Retinal pigment epithelial cell (primary cell): ENCODE measurements around the gene PLBD1.

Experiments used
- DNase-seq: peaks from one replicate; pipeline ENCODE4 v3.0.0-alpha.2; 2010; ENCODE audit warnings: low read depth
- H3K4me3 ChIP-seq: 2 replicates; pipeline ENCODE4 v1.5.1; 2011; ENCODE audit warnings: mild to moderate bottlenecking, low read length, control low read depth, moderate library complexity
- CTCF ChIP-seq: conservative IDR thresholded peaks from 2 replicates; pipeline ENCODE4 v1.5.1; 2011; ENCODE audit warnings: low read depth, low read length, control low read depth, inconsistent platforms

PLBD1 gene

GRCh38 chr12:14473707-14474287 lies 93.9 kb downstream of the PLBD1 start:
- H3K4me3 ChIP-seq: no peak overlapping the region
- DNase-seq: peak; percentile 1
- no peak for TF ChIP-seq CTCF

GRCh38 chr12:14471497-14471896 lies 96.2 kb downstream of the PLBD1 start:
- no peak for TF ChIP-seq CTCF
- DNase-seq: no peak
- H3K4me3 ChIP-seq: no peak overlapping the region

- TF ChIP-seq CTCF: no peak
- H3K4me3 ChIP-seq: no peak overlapping the region
- DNase-seq: no peak
These were observed 107.4 kb downstream of the PLBD1 start for GRCh38 chr12:14460212-14460841.

DNA sequence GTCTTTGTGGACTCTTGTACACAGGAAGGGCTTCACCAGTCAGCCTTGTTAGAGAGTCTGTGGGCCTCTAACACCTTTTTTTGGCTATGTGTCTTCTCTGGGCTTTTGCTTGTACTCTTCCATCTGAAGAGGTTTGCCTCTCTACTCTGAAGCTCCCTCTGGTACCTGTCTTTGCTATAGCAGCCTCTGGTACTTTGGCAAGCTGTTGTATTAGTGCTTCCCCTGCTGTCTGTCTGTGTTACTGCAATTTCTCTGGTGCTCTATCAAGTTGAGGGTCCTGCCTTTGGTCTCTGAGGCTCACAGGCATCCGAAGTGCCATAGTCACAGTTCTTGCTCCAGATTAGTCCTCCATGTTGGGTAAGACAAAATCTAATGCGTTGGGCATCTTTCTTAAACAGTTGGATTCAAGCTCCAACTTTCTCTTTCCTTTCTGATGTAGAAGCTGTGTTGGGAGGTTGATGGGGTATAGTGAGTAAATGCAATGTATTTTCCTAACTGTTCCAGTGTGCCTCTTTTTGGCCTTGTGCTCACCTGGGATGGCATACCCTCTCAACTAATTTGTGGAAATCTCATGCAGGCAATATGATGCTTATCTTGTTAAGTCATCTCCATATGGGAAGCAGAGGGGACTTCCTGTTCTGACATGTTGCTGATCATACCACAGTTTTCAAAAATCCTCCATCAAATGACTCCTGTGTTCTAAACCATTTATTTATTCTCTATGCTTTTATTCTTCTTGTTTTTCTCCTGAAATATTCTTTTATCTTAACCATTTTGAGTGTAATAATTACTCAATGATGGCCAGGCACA lies 113.4 kb downstream of the PLBD1 start:
- peak; percentile 74 for TF ChIP-seq CTCF
- peak; percentile 10 for DNase-seq
- no peak overlapping the region for H3K4me3 ChIP-seq
